ENCODE results near the gene ATXN1. TPM values are rescaled to one million over a fixed set of nuclear protein-coding genes. Genes with fewer than 3 reads are reported as not detected.
"Not testable (repeated sequence)": the region's sequence is repeated elsewhere in the genome, so short reads cannot be mapped to it uniquely, and the experiment has no call there.

The ATXN1 gene
- total RNA-seq, 2 donors from 2014 or later: 121 to 135 TPM

DNA sequence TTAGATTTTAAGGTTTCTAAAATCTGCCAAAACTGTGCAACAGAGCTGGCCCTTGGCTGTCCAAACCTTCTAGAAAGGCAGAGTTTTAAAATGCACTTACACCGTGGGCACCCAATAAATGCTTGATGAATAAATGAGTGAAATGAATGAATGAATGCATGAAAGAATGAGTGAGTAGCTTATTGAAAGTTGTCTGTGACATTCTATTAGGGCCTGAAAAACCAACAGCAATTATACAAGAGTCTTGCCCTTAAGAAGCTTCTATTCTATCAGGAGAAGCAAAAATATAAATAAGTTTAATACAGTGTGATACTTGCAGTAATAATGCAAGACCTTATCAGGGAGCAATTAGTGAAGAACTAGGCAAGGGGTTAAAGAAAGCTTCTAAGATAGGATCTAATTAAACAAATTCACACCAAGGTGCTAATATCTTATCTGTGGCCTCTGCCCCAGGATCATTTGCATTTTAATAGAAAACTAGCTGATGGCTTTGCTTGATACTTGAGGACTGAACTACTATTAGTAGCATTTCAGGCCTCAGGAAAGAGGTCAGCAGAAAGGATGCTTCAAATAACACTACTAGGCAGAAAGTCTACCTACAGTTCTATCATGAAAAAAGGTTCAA lies 292.2 kb downstream of the ATXN1 start:
- H3K9me3 ChIP-seq (ENCODE audit: control insufficient read depth, low read length, poor library complexity, severe bottlenecking): no peaks in the 10 kb centered on the region
- H3K4me1 Mint-ChIP-seq: peaks cover 38% of the 10 kb centered on the region
- no peak for DNase-seq
- H3K36me3 Mint-ChIP-seq (ENCODE audit: low read depth): peaks cover 8% of the 10 kb centered on the region
- H3K27me3 Mint-ChIP-seq: no peaks in the 10 kb centered on the region
- H3K27ac Mint-ChIP-seq: peak overlapping the region; percentile 6
- ATAC-seq: no peak
- H3K4me3 Mint-ChIP-seq: no peak overlapping the region

DNA sequence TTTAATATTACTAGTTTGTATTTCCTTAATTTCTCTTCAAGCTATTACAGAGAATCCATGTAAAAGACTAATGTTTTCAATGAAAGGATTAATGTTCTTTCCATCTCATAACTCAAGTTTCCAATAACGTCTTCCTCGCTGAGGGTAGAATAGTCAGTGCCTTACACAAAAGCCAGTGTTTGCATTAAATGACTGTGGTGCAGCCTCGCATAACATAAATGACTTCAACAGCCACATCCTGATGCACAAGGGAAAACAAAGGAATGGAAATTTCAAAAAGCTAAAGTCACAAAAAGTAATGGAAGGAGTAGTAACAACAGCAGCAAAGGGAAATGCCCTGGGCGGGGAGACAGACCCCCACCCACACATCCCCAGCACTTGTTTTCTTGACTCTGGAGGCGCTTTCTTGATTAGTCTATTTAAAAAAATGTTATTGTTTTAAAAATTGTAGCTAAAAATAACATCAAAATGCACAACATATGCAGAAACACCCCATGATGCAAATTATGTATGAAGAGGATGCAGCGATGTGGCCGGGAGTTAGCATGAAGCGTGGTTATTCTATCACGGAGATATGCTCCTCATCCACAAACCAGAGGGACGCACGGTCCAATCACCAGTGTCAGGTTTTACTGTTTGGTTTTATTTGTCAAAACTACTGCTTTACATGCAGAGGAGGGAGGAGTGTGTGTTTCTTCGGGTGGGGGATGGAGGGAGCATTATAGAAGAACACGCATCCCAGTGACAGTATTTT lies 294.3 kb downstream of the ATXN1 start:
- peaks cover 5% of the 10 kb centered on the region for H3K36me3 Mint-ChIP-seq (ENCODE audit: low read depth)
- no peaks in the 10 kb centered on the region for H3K9me3 ChIP-seq (ENCODE audit: control insufficient read depth, low read length, poor library complexity, severe bottlenecking)
- peaks cover 27% of the 10 kb centered on the region for H3K4me1 Mint-ChIP-seq
- no peak overlapping the region for H3K4me3 Mint-ChIP-seq
- no peaks in the 10 kb centered on the region for H3K27me3 Mint-ChIP-seq
- peak overlapping the region; percentile 62 for H3K27ac Mint-ChIP-seq
- DNase-seq: no peak
- peak; percentile 26 for ATAC-seq

DNA sequence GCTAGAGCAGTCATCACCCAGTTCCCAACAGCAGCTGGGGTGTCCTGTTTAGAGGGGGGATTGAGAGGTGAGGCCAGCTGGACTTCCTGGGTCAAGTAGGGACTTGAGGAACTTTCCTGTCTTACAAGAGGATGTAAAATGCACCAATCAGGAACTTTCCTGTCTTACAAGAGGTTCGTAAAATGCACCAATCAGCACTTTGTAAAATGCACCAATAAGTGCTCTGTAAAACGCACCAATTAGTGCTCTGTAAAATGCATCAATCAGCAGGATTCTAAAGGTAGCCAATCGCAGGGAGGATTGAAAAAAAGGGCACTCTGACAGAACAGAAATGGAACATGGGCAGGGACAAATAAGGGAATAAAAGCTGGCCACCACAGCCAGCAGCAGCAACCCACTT lies 297.2 kb downstream of the ATXN1 start:
- ATAC-seq: no peak
- peaks cover 17% of the 10 kb centered on the region for H3K4me1 Mint-ChIP-seq
- H3K27ac Mint-ChIP-seq: peak overlapping the region; percentile 66
- peaks cover 2% of the 10 kb centered on the region for H3K36me3 Mint-ChIP-seq (ENCODE audit: low read depth)
- H3K27me3 Mint-ChIP-seq: no peaks in the 10 kb centered on the region
- no peaks in the 10 kb centered on the region for H3K9me3 ChIP-seq (ENCODE audit: control insufficient read depth, low read length, poor library complexity, severe bottlenecking)
- no peak overlapping the region for H3K4me3 Mint-ChIP-seq
- DNase-seq: no peak

DNA sequence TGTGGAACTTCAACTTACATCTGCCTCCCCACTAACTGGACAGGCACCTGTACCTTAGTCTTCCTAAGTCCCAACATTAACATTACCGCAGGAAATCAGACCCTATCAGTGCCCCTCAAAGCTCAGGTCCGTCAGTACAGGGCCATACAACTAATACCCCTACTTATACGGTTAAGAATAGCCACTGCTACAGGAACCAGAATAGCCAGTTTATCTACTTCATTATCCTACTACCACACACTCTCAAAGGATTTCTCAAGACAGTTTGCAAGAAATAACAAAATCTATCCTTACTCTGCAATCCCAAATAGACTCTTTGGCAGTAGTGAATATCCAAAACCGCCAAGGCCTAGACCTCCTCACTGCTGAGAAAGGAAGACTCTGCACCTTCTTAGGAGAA lies 298.0 kb downstream of the ATXN1 start:
- H3K36me3 Mint-ChIP-seq (ENCODE audit: low read depth); H3K27ac Mint-ChIP-seq; H3K4me3 Mint-ChIP-seq; H3K9me3 ChIP-seq (ENCODE audit: control insufficient read depth, low read length, poor library complexity, severe bottlenecking); ATAC-seq; DNase-seq; H3K27me3 Mint-ChIP-seq: not testable (repeated sequence)
- peaks cover 14% of the 10 kb centered on the region for H3K4me1 Mint-ChIP-seq

DNA sequence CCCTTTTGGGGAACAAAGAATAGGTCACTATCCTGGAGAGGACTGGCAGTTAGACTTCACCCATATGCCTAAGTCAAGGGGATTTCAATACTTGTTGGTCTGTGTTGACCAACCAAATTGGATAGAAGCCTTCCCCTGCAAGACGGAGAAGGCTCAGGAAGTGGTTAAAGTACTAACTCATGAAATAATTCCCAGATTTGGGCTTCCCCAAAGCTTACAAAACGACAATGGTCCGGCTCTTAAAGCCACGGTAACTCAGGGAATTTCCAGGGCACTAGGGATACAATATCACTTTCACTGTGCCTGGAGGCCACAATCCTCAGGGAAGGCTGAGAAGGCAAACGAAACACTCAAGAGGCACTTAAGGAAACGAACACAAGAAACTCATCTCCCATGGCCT lies 299.8 kb downstream of the ATXN1 start:
- Mint-ChIP-seq H3K36me3 (ENCODE audit: low read depth) (peaks cover 3% of the 10 kb centered on the region), H3K27ac (no peak overlapping the region), H3K4me1 (peaks cover 9% of the 10 kb centered on the region), H3K4me3 (no peak overlapping the region), H3K27me3 (no peaks in the 10 kb centered on the region)
- no peaks in the 10 kb centered on the region for H3K9me3 ChIP-seq (ENCODE audit: control insufficient read depth, low read length, poor library complexity, severe bottlenecking)
- ATAC-seq: no peak
- no peak for DNase-seq

DNA sequence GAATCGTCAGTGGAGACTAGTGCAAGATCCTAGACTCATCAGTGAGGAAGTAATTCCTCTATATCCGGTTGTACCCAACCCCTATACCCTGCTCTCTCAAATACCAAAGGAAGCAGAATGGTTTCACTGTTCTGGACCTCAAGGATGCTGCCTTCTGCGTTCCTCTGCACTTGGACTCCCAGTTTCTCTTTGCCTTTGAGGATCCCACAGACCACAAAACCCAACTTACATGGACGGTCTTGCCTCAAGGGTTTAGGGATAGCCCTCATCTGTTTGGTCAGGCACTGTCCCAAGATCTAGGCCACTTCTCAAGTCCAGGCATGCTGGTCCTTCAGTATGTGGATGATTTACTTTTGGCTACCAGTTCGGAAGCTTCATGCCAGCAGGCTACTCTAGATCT lies 301.8 kb downstream of the ATXN1 start:
- not testable (repeated sequence) for H3K36me3 Mint-ChIP-seq (ENCODE audit: low read depth); H3K27ac Mint-ChIP-seq; ATAC-seq

DNA sequence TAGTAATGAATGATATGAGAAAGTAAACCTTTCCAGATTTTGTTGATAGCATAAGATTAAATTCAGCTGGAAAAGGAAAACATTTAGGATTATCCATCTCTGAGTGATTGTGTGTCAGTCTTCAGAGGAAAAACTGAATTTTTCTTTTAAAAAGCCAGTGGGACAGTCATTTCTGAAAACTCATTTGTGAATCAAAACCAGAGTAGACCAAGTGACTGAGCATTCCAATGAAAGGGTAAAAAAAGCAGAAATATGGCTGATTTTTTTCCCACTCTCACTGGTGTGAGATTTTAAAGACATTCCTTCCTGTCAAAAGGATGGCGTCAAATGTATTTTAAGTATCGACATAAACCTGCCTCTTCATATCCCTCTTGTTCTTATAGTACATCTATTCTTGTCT lies 308.9 kb downstream of the ATXN1 start:
- Mint-ChIP-seq H3K27ac (peak overlapping the region; percentile 11), H3K4me1 (peaks cover 19% of the 10 kb centered on the region), H3K36me3 (ENCODE audit: low read depth) (peaks cover 10% of the 10 kb centered on the region), H3K27me3 (no peaks in the 10 kb centered on the region), H3K4me3 (no peak overlapping the region)
- no peaks in the 10 kb centered on the region for H3K9me3 ChIP-seq (ENCODE audit: control insufficient read depth, low read length, poor library complexity, severe bottlenecking)
- ATAC-seq (no peak), DNase-seq (no peak)

More for the DNA sequence above, 301.8 kb downstream of the ATXN1 start:
- not testable (repeated sequence) for H3K27me3 Mint-ChIP-seq; H3K9me3 ChIP-seq (ENCODE audit: control insufficient read depth, low read length, poor library complexity, severe bottlenecking); H3K4me3 Mint-ChIP-seq; DNase-seq
- H3K4me1 Mint-ChIP-seq: peaks cover 13% of the 10 kb centered on the region

DNA sequence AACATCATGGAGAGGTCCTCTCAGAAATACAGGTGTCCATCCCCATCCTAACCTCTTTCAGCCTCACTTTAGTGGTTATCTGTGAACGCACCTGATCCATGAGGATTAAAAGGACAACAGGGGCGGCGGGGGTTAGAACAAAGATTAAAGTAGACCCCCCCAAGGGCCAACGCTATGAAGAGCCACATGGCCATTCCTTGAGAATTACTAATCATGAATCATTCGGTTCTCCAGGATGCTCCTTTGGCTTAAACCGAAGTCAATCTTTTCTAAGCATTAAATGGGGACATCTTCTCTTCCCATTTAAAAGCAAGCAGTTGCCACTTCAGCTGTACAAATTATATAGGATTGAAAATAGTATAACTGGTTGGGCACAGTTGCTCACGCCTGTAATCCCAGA lies 310.4 kb downstream of the ATXN1 start:
- ATAC-seq: no peak
- DNase-seq: no peak
- Mint-ChIP-seq H3K27ac (peak overlapping the region; percentile 27), H3K36me3 (ENCODE audit: low read depth) (peaks cover 8% of the 10 kb centered on the region), H3K4me1 (peaks cover 26% of the 10 kb centered on the region), H3K27me3 (no peaks in the 10 kb centered on the region), H3K4me3 (no peak overlapping the region)
- H3K9me3 ChIP-seq (ENCODE audit: control insufficient read depth, low read length, poor library complexity, severe bottlenecking): no peaks in the 10 kb centered on the region

DNA sequence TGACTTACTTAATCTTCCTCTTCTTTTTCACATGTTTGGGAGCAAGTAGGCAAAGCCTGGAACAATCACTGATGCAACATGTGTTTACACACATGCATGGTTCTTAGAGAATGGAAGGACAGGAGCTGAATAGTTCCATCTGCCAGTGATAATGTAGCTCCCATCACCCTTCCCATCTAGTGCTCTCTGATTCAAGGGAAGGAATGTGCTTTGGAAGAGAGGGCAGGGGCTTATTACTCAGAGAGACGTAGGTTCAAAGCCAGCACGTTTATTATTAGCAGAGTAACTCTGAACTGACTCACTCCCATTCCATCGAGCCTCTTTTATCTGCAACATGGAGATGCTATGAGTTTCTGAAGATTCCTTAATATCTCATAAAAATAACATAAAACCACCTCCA lies 311.0 kb downstream of the ATXN1 start:
- H3K27ac Mint-ChIP-seq: peak overlapping the region; percentile 27
- no peak overlapping the region for H3K4me3 Mint-ChIP-seq
- ATAC-seq (no peak), DNase-seq (no peak)
- H3K27me3 Mint-ChIP-seq: no peaks in the 10 kb centered on the region
- H3K4me1 Mint-ChIP-seq: peaks cover 26% of the 10 kb centered on the region
- H3K9me3 ChIP-seq (ENCODE audit: control insufficient read depth, low read length, poor library complexity, severe bottlenecking): no peaks in the 10 kb centered on the region
- H3K36me3 Mint-ChIP-seq (ENCODE audit: low read depth): peaks cover 8% of the 10 kb centered on the region

DNA sequence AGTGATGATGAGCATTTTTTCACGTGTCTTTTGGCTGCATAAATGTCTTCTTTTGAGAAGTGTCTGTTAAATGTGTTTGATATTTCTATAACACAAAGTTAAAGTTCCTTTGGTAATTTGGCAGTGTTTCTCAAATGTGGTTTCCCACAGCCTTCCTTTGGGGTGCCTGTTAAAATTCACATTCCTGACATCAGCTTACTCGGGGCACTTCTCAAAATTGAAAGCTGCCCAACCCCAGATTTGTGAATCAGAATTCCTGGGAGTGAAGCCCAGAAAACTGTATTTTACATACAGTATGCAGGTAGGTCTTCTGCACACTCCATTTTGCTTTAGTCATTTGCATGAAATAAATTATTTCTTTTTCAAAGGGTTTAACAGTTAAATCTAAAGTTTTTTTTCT lies 315.0 kb downstream of the ATXN1 start:
- Mint-ChIP-seq H3K4me1 (peaks cover 35% of the 10 kb centered on the region), H3K36me3 (ENCODE audit: low read depth) (peaks cover 6% of the 10 kb centered on the region), H3K27ac (peak overlapping the region; percentile 61), H3K27me3 (no peaks in the 10 kb centered on the region), H3K4me3 (no peak overlapping the region)
- no peaks in the 10 kb centered on the region for H3K9me3 ChIP-seq (ENCODE audit: control insufficient read depth, low read length, poor library complexity, severe bottlenecking)
- ATAC-seq: no peak
- DNase-seq: no peak

DNA sequence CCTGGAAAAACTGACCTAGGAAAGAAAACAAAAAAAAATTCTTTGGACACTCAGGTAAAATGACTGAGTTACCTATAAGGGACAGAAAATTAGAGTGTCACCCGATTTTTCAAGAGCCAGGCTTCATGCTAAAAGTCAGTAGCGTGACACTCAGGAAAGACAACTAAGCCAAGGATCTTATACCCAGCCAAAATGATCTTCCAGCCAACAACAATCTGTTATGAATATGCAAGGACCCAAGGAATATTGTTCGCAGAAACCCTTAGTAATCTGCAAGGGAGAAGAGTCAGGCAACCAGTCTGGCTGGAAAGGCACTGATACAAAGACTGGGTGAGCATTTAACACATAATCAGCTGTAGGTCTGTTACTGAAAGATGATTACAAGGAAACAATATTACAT lies 319.2 kb downstream of the ATXN1 start:
- Mint-ChIP-seq H3K27me3 (no peaks in the 10 kb centered on the region), H3K4me3 (no peak overlapping the region), H3K36me3 (ENCODE audit: low read depth) (peaks cover 2% of the 10 kb centered on the region), H3K4me1 (peaks cover 38% of the 10 kb centered on the region), H3K27ac (peak overlapping the region; percentile 95)
- ATAC-seq (no peak), DNase-seq (no peak)
- H3K9me3 ChIP-seq (ENCODE audit: control insufficient read depth, low read length, poor library complexity, severe bottlenecking): no peaks in the 10 kb centered on the region

DNA sequence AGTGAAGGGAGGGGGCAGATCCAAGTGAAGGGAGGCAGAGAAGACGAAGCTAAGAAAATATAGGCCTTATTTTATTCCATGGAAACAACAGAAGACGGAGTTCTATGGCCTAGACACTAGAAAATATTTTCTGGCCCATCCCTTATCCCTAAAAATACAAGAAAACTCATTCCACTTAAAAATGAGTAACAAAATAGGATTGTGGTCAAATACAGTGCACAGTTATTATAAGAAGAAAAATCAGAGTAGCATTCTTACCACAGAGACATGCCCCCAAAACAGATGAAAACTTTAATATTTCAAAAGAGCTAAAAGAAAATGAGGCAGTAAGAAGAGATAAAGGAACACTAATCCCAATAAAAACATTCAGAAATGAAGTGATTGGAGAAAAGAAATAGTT lies 320.0 kb downstream of the ATXN1 start:
- peaks cover 4% of the 10 kb centered on the region for H3K36me3 Mint-ChIP-seq (ENCODE audit: low read depth)
- DNase-seq (no peak), ATAC-seq (no peak)
- H3K4me3 Mint-ChIP-seq: no peak overlapping the region
- H3K27ac Mint-ChIP-seq: peak overlapping the region; percentile 95
- peaks cover 41% of the 10 kb centered on the region for H3K4me1 Mint-ChIP-seq
- no peaks in the 10 kb centered on the region for H3K27me3 Mint-ChIP-seq
- H3K9me3 ChIP-seq (ENCODE audit: control insufficient read depth, low read length, poor library complexity, severe bottlenecking): no peaks in the 10 kb centered on the region

DNA sequence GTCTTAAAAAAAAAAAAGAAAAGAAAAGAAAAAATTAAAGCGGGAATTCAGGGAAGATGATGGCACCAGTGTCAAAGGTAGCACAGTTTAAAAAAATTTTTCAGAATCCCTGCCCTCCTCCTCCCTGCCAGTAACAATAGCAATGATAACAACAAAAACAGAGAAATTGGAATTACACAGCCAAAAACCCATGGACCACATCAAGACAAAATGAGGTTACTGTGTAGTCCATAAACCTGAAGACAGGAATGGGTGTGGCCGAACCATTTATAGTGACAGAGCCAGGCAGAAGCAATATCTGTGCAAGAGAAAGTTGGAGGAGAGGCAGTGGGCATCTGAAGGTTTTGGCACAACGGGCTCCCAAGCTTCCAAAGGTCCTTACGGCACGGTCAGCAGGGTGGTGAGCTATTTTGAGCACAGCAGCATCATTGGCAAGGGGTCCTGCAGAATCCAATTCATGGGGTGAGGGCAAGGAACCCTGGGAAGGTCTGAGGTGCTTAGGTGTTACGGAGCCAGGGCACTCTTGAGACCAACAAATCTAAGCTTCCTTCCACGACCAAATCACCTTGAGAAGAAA lies 320.5 kb downstream of the ATXN1 start:
- Mint-ChIP-seq H3K4me3 (no peak overlapping the region), H3K36me3 (ENCODE audit: low read depth) (peaks cover 4% of the 10 kb centered on the region), H3K27ac (peak overlapping the region; percentile 95), H3K27me3 (no peaks in the 10 kb centered on the region), H3K4me1 (peaks cover 39% of the 10 kb centered on the region)
- ATAC-seq (peak; percentile 71), DNase-seq (no peak)
- H3K9me3 ChIP-seq (ENCODE audit: control insufficient read depth, low read length, poor library complexity, severe bottlenecking): no peaks in the 10 kb centered on the region
